Kasumi-1 (cell line): ENCODE data around the gene GNB2.
"Not testable (repeated sequence)": the region's sequence is repeated elsewhere in the genome, so short reads cannot be mapped to it uniquely, and the experiment has no call there.

ENCODE experiments used
- DNase-seq, 2 experiments: peaks; one replicate each; lab custom pipeline; 2025; lab: John Stamatoyannopoulos, UW

GNB2 gene

DNA sequence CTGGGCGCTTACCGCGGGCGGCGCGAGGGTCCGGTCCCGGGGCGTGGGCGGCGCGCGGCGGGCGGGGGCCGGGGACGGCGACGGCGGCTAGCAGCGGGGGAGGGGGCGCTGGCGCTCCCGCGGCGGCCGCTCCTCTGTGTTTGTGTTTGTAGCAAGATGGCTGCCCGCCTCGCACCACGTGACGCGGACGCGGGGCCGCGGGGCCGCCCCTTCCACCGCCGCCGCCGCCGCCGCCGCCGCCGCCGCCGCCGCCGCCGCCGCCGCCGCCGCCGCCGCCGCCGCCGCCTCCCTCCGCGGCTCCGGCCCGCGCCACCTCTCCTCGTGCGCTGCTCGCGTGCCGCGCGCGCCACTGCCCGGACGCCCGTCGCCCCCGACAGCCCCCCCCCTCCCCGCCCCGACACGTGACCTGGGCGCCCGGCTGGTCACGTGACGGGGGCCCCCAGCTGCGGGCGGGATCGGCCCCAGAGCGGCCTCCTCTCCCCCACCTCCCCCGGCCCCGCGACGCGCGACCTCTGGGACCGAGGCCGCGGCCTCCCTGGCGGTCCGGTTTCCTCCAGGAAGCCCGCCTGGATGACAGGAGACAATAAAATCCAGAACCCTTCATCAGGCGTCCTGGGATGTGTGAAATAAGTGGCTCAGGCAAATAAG lies 20.7 kb downstream of the GNB2 start, which contains the start of gene GIGYF1:
Gene GIGYF1 (minus strand): TSS at position 153 of the 648 bp plus-strand sequence. CDS start 6,012 bp downstream, outside the sequence.
- DNase-seq: peak; percentile 34 to 36

DNA sequence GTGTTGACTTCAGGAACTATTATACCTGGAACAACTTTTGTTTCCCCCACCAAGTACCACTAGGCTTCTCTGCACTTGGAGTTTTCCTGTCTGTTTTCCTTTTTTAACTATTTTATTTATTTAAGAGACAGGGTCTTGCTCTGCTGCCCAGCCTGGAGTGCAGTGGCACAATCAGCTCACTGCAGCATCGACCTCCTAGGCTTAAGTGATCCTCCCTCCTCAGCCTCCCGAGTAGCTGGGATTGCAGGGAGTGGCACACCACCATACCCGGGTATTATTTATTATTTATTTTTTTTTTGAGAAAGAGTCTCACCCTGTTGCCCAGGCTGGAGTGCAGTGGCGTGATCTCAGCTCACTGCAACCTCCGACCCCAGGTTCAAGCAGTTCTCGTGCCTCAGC lies 22.6 kb downstream of the GNB2 start:
- DNase-seq: no peak

DNA sequence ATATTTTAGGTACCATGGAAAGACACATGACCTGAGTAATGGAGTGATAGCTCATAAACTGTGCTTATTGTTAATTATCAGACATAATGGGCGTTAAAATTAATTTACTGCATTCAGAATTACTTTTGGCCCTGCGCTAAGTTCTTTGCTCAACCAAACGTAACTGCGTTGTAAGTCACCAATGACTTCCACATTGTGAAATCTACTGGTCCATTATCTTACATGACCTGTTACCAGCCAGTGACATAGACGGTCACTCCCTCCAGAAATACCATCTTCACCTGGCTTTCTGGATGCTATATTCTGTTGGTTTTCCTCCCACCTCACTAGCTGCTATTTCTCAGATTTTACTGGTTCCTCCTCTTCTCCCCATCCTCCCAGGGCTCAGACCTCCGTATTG lies 25.5 kb downstream of the GNB2 start:
- no peak for DNase-seq

DNA sequence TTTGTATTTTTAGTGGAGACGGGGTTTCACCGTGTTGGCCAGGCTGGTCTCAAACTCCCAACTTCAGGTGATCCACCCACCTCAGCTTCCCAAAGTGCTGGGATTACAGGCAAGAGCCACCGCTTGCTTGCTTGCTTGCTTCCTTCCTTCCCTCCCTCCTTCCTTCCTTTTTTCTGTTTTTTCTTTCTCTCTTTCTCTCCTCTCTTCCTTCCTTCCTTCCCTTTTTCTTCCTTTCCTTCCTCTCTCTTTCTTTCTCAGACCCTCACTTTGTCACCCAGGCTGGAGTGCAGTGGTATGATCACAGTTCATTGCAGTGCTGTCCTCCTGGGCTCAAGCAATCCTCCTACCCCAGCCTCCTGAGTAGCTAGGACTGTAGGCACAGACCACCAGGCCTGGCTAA lies 27.5 kb downstream of the GNB2 start:
- not testable (repeated sequence) for DNase-seq

DNA sequence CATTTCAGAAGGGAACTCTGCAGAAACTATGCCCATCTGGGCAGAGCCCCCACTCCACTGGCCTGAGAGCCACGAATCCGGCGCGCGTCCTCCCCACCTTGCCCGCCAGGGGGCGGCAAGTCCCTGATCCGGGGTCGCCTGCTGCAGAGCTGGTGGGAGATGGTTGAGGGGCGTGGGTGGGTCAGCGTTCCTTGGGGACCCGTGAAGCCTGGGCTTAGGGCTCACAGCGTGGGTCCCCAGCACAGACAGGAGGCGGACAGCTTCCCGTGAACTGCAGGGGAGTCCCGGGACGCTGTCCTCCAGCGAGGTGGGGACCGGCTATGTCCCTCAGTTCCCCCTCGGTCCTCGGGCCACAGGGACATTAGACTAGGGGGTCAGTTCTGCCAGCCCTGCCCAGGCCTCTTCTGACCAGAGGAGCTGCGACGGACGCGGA lies 31.8 kb downstream of the GNB2 start:
- DNase-seq: peak; percentile 57 to 68

DNA sequence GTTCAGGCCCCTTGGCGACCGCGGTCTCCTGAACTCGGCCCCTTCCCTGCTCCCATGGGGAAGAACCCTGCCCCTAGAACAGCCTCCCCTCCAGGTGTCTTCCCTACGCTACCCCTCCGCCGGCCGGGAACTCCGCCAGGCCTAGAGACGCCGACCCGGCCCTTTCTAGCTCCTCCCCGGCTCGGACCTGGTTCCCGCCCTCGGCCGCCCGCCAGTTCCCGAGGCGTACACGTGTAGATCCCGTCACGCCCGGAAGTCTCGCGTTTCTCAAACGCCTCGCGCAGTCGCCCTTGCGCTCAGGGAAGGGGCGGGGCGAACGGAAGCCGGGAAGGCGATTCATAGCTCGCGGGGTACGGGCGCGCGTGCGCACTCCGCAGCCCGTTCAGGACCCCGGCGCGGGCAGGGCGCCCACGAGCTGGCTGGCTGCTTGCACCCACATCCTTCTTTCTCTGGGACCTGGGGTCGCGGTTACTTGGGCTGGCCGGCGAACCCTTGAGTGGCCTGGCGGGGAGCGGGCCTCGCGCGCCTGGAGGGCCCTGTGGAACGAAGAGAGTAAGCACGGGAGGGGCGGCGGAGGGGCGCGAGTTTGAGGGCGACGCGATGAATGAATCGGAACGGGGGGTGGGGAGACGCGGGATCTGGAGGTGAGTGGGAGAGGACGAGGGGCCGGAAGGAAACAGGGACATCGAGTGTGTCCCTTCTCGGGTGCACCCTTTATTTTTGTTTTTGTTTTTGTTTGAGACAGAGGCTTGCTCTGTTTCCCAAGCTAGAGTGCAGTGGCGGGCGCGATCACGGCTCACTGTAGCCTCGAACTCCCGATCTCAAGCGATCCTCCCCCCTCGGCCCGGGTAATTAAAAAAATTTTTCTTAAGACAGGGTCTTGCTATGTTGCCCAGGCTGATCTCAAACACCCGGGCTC lies 32.5 kb downstream of the GNB2 start, which contains the start of gene POP7:
Gene POP7 (plus strand): TSS at position 369 of the 919 bp plus-strand sequence. CDS start 710 bp downstream, outside the sequence.
- DNase-seq: peak; percentile 93

DNA sequence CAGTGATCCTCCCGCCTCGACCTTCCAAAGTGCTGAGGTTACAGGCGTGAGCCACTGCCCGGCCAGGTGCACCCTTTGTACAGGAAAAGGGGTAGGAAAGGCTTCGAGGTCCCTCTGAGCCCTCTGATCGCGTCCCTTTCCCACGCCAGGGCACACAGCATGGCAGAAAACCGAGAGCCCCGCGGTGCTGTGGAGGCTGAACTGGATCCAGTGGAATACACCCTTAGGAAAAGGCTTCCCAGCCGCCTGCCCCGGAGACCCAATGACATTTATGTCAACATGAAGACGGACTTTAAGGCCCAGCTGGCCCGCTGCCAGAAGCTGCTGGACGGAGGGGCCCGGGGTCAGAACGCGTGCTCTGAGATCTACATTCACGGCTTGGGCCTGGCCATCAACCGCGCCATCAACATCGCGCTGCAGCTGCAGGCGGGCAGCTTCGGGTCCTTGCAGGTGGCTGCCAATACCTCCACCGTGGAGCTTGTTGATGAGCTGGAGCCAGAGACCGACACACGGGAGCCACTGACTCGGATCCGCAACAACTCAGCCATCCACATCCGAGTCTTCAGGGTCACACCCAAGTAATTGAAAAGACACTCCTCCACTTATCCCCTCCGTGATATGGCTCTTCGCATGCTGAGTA lies 33.3 kb downstream of the GNB2 start:
- no peak for DNase-seq

DNA sequence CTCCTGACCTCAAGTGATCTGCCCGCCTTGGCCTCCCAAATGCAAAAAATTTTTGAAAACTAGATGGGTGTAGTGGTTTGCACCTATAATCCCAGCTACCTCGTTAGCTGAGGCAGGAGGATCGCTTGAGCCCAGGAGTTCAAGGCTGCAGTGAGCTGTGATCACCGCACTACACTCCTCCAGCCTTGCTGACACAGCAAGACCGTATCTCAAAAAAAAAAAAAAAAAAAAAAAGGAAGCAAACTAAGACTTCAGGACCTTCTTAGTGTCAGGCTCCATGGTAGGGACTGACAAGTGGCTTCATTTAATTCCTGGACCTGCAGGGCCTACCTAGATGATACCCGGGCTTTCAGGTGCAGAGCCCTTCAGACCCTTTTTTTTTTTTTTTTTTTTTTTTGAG lies 34.9 kb downstream of the GNB2 start:
- DNase-seq: no peak

DNA sequence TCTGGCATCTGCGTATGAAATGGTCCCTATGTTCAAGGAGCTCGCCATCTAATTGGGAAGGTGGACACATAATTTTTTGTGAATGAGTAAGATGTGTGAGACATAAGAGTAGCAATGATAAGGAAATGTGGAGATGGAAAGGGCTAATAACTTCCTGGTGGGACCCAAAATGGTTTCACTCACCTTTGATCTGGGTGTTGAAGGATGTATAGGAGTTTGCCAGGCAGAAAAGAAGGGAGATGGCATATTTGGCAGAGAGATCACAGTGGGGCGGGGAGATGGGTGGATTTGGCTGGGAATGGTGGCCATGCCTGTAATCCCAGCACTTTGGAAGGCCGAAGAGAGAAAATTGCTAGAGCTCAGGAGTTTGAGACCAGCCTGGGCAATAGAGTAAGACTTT lies 36.9 kb downstream of the GNB2 start:
- no peak for DNase-seq

DNA sequence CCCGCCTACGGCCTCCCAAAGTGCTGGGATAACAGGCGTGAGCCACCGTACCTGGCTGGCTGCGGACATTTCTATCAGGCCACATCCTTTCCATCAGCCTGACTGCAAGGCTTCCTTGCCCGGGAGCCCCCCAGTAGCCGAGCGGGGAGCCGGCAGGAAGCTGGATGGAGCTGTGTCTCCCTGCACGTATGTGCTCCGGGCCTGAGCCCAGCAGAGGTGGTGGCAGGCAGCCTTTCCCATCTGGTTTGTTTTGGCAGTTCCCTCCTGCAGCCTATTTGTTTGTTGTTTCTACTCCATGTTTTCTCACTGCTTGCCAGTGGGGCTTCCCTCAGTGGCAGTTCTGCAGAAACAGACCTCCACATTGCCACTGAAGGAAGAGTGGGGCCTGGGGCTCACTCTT lies 37.8 kb downstream of the GNB2 start:
- DNase-seq: no peak

DNA sequence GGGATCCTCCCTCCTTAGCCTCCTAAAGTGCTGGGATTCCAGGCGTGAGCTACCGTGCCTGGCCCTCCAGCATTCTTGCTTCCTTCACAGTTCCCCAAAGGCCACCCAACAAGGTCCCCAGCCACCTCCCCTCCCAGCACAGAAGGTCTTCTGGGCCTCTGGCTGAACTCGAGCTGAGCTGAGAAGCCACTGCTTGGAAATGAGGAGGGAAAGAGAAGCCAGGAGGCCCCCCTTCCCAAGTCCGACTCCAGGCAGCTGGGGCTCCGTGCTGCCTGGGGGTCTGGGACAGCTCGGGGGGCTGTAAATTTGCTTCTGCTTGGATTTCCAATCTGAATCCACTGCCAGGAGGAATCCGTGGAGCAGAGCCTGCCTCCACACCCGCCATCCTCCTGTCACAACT lies 41.2 kb downstream of the GNB2 start:
- DNase-seq: no peak

DNA sequence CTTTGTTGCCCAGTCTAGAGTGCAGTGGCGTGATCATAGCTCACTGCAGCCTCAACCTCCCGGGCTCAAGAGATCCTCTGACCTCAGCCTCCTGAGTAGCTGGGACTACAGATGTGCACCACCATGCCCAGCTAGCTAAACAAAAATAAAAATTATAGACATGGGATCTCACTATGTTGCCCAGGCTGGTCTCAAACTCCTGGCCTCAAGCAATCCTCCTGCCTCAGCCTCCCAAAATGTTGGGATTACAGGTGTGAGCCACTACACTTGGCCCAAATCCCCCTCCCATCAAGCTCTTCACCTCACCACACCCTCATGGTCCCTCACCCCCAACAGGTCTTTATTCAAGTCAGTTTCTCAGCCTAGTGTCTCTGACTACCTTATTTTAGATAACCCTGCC lies 43.5 kb downstream of the GNB2 start:
- not testable (repeated sequence) for DNase-seq

DNA sequence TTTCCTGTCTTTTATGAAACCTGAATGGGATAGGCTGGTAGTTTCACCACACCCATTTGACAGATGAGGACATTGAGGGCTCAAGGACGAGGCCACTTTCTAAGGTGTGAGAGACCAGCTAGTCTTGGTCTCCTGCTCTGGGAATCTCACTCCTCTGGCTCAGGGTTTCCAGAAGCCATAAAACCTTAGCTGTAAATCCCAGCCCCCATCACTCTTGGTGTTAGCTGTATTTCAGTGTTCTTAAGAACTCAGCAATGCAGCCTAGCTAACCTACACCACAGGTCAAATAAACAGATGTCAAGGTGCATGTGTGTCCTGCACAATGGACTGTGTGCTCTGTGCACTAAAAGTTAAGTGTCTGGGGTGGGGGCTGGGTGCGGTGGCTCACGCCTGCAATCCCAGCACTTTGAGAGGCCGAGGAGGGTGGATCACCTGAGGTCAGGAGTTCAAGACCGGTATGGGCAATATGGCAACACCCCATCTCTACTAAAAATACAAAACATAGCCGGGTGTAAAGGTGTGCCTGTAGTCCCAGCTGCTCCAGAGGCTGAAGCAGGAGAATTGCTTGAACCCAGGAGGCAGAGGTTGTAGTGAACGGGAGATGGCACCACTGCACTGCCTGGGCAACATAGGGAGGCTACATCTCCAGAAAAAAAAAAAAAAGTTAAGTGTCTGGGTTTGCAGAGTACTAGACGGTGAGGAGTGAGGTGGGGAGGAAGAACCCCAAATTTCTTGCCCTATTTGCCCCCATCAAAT lies 46.2 kb downstream of the GNB2 start:
- DNase-seq: no peak

DNA sequence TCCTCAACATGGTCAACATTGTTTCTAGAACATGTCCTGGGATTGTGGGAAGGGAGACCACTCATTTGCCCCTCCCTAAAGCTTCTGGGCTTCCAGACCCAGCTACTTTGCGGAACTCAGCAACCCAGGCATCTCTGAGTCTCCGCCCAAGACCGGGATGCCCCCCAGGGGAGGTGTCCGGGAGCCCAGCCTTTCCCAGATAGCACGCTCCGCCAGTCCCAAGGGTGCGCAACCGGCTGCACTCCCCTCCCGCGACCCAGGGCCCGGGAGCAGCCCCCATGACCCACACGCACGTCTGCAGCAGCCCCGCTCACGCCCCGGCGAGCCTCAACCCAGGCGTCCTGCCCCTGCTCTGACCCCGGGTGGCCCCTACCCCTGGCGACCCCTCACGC lies 46.7 kb downstream of the GNB2 start, which contains the start of gene EPO:
Gene EPO (plus strand): TSS at position 190 of the 392 bp plus-strand sequence. CDS start 513 bp downstream, outside the sequence.
- no peak for DNase-seq

DNA sequence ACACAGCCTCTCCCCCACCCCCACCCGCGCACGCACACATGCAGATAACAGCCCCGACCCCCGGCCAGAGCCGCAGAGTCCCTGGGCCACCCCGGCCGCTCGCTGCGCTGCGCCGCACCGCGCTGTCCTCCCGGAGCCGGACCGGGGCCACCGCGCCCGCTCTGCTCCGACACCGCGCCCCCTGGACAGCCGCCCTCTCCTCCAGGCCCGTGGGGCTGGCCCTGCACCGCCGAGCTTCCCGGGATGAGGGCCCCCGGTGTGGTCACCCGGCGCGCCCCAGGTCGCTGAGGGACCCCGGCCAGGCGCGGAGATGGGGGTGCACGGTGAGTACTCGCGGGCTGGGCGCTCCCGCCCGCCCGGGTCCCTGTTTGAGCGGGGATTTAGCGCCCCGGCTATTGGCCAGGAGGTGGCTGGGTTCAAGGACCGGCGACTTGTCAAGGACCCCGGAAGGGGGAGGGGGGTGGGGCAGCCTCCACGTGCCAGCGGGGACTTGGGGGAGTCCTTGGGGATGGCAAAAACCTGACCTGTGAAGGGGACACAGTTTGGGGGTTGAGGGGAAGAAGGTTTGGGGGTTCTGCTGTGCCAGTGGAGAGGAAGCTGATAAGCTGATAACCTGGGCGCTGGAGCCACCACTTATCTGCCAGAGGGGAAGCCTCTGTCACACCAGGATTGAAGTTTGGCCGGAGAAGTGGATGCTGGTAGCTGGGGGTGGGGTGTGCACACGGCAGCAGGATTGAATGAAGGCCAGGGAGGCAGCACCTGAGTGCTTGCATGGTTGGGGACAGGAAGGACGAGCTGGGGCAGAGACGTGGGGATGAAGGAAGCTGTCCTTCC lies 47.3 kb downstream of the GNB2 start:
- no peak for DNase-seq

DNA sequence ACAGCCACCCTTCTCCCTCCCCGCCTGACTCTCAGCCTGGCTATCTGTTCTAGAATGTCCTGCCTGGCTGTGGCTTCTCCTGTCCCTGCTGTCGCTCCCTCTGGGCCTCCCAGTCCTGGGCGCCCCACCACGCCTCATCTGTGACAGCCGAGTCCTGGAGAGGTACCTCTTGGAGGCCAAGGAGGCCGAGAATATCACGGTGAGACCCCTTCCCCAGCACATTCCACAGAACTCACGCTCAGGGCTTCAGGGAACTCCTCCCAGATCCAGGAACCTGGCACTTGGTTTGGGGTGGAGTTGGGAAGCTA lies 47.9 kb downstream of the GNB2 start:
- no peak for DNase-seq

DNA sequence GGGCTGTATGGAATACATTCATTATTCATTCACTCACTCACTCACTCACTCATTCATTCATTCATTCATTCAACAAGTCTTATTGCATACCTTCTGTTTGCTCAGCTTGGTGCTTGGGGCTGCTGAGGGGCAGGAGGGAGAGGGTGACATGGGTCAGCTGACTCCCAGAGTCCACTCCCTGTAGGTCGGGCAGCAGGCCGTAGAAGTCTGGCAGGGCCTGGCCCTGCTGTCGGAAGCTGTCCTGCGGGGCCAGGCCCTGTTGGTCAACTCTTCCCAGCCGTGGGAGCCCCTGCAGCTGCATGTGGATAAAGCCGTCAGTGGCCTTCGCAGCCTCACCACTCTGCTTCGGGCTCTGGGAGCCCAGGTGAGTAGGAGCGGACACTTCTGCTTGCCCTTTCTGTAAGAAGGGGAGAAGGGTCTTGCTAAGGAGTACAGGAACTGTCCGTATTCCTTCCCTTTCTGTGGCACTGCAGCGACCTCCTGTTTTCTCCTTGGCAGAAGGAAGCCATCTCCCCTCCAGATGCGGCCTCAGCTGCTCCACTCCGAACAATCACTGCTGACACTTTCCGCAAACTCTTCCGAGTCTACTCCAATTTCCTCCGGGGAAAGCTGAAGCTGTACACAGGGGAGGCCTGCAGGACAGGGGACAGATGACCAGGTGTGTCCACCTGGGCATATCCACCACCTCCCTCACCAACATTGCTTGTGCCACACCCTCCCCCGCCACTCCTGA lies 49.1 kb downstream of the GNB2 start:
- no peak for DNase-seq

DNA sequence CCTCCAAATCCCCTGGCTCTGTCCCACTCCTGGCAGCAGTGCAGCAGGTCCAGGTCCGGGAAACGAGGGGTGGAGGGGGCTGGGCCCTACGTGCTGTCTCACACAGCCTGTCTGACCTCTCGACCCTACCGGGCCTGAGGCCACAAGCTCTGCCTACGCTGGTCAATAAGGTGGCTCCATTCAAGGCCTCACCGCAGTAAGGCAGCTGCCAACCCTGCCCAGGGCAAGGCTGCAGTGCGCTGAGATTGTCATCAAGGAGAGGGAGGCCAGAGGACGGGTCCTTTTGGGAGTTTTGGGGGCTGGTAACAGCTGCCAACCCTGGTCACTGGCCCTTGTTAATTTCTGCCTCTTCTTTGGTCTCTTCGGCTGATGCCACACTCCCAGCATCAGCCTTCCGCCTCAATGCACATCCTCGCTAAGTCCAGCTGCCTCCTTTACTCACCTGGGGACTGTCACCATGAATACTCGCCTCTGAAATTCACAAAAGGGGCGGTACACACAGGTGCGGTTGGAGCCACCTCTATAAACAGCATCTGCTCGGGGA lies 50.3 kb downstream of the GNB2 start:
- no peak for DNase-seq

DNA sequence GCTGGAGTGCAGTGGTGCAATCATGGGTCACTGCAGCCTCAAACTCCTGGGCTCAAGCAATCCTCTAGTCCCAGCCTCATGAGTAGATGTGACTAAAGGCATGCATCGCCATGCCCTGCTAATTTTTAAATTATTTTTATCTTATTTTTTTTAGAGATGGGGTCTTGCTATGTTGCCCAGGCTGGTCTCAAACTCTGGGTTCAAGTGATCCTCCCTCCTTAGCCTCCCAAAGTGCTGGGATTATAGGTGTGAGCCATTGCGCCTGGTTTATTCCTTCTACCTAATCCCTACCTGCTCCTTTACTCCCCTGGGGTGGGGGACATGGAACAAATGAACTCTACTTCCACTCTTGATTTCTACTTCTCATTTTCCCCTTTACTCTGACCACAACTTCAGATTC lies 50.8 kb downstream of the GNB2 start:
- DNase-seq: not testable (repeated sequence)
